ENCODE data around the gene SLBP.

DNA sequence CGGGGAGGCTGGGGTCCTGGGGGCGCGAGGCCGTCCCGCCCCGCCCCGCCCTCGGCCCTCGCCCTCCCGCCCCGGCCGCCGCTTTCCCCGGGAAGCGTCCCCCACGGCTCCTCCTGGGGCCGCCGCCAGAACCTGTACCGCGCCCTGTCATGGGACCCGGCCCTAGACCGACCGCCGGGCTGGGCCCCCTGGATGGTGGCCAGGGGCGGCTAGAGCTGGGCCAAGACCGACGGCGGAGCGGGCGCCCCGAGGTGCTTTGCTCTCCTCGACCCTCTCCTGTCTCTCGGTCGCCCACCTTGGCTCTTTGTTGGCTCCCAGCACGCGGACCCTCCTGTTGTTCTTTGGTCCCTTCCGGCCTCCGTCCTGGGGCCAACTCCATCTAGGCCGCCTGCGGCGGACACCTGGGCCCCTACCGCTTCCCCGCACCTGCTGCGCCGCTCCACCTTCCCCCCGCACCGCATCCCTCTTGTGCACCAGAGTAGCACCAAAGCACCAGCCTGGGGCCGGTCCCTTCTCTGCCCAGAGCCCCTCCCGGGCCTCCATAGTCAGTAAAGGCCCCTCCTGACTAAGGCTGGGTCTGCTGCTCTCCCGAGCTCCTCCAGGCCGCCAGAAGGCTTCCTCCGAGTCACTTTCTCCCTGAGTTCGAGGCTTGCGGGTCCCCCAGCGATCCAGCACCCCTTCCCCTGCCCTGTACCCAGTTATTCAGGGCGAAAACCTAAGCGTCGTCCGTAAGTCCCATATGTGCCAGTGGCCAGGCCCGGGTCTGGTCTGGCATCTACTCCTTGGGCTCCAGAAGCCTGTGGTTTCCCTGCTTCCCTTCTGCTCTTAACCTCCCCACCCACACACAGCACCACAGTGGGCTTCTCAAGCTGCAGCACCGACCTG is 9.8 kb upstream of the SLBP start:
- TF ChIP-seq, protein P1, sequence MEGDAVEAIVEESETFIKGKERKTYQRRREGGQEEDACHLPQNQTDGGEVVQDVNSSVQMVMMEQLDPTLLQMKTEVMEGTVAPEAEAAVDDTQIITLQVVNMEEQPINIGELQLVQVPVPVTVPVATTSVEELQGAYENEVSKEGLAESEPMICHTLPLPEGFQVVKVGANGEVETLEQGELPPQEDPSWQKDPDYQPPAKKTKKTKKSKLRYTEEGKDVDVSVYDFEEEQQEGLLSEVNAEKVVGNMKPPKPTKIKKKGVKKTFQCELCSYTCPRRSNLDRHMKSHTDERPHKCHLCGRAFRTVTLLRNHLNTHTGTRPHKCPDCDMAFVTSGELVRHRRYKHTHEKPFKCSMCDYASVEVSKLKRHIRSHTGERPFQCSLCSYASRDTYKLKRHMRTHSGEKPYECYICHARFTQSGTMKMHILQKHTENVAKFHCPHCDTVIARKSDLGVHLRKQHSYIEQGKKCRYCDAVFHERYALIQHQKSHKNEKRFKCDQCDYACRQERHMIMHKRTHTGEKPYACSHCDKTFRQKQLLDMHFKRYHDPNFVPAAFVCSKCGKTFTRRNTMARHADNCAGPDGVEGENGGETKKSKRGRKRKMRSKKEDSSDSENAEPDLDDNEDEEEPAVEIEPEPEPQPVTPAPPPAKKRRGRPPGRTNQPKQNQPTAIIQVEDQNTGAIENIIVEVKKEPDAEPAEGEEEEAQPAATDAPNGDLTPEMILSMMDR (conservative IDR thresholded peaks at IDR 0.05 in 1 of 2, IDR thresholded peaks at IDR 0.05 in 1 of 2; ENCODE audit: low read depth in 1 of 2, low read length in 2 of 2) = no peak
- TF ChIP-seq EZH2 (IDR thresholded peaks at IDR 0.05; ENCODE audit: low read length, missing control alignments) = no peak

Data from fibroblast of lung (primary cell).